ENCODE measurements around the gene FZD1.

- TF ChIP-seq CTCF (IDR thresholded peaks at IDR 0.05) (no peak), POLR2A (IDR thresholded peaks at IDR 0.05) (no peak), EP300 (IDR thresholded peaks at IDR 0.05) (no peak)
Measured at GRCh38 chr7:91289633-91290254, 25.5 kb downstream of the FZD1 start.
